Measurements from ENCODE around the gene FAM53B. TPM values are rescaled to one million over a fixed set of nuclear protein-coding genes. Genes with fewer than 3 reads are reported as not detected.
A peak's percentile ranks its signal among the peaks of the same experiment; 100 is the strongest.

Gene FAM53B
- total RNA-seq, 2 experiments from 2014 or later, result 15.1 to 18.0 TPM

DNA sequence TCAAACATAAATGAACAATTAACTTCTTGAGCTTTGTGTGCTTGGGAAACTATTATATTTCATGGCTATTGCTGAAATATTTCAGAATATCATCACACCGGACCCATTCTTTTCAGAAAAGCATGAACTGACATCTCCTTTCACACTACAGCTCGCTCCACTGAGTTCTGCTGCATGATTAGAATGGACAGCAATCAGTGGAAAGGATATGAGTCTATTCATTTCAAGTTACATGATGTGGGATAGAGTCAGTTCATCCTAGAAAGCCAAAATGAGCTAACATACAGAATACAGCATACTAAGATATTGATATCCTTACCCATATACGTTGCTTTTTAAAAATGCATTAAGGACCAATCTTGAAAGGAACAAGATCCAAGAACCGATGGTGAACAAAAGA, 1.1 kb upstream of the FAM53B start:
- Mint-ChIP-seq H3K9me3 (no peaks in the 10 kb centered on the region), H3K4me1 (ENCODE audit: low read depth) (peaks cover 44% of the 10 kb centered on the region), H3K36me3 (ENCODE audit: low read depth) (peaks cover 4% of the 10 kb centered on the region), H3K27me3 (no peaks in the 10 kb centered on the region), H3K27ac (no peak overlapping the region), H3K4me3 (peak overlapping the region; percentile 63)
- DNase-seq (no peak), ATAC-seq (no peak)
- TF ChIP-seq, protein P1, sequence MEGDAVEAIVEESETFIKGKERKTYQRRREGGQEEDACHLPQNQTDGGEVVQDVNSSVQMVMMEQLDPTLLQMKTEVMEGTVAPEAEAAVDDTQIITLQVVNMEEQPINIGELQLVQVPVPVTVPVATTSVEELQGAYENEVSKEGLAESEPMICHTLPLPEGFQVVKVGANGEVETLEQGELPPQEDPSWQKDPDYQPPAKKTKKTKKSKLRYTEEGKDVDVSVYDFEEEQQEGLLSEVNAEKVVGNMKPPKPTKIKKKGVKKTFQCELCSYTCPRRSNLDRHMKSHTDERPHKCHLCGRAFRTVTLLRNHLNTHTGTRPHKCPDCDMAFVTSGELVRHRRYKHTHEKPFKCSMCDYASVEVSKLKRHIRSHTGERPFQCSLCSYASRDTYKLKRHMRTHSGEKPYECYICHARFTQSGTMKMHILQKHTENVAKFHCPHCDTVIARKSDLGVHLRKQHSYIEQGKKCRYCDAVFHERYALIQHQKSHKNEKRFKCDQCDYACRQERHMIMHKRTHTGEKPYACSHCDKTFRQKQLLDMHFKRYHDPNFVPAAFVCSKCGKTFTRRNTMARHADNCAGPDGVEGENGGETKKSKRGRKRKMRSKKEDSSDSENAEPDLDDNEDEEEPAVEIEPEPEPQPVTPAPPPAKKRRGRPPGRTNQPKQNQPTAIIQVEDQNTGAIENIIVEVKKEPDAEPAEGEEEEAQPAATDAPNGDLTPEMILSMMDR (IDR thresholded peaks at IDR 0.05), result no peak
- ChIA-PET CTCF (interaction anchor here (0.6 to 6.9 kb wide), 24 partner anchors 10 to 235 kb away, joined by 3 to 58 read pairs (median 5); partner anchors contain the start of gene ABRAXAS2), POLR2A (interaction anchor here (0.7 to 1.4 kb wide), 4 partner anchors 28 to 171 kb away, joined by 3 to 5 read pairs (median 3); no protein-coding TSS in a partner anchor)
- intact Hi-C loops (cut with micrococcal nuclease), result no loop called here

DNA sequence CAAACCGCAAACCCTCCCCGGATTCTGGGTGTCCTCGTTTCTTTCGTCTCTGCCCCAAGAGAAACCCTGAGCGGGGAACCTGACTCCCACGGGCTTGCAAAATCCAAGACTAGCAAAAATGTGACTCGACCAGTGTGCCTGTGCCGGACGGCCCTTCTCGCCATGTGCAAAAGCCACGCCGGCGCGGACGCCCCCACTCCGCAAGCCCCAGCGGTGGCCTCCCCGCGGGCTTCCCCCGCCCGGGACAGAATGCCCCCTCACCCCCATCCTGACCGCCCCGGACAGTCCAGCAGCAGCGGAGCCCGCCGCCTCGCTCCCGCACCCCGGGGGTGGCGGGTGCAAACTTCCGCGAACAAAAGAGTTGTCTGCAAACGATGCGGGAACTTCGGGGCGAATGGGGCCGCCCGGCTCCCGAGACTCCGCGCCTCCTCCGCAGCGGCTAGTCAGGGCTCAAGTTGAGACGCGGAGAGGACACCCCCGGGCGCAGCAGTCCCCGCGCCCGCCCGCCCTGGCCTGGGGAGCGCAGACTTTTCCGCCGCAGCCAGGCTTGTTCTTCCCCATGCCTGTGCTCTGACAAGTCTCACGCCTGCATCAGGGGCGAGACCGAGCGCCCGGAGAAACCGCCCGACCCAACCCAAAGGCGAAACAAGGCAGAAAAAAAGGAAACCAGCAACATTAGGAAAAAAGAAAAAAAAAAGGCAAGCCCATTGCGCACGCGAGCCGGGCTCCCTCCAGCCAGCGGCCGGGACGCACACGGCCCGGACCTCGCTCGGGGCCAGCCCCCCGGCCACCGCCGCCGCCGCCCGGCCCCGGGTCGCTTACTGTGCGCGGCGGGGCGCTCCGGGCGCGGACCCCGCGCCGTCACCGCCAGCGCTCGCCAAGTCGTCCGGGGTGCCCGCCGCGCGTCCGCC, 732 bp downstream of the FAM53B start:
- H3K4me3 Mint-ChIP-seq, result peak overlapping the region; percentile 87
- H3K36me3 Mint-ChIP-seq (ENCODE audit: low read depth), result peaks cover 3% of the 10 kb centered on the region
- TF ChIP-seq, protein P1 (IDR thresholded peaks at IDR 0.05), result no peak
- ATAC-seq (peak; percentile 18), DNase-seq (peak; percentile 44)
- ChIA-PET POLR2A (interaction anchor here (0.7 to 7.7 kb wide), 6 partner anchors 10 to 116 kb away, joined by 3 to 39 read pairs (median 7); no protein-coding TSS in a partner anchor), CTCF (interaction anchor here (1.0 to 4.9 kb wide), 11 partner anchors 15 to 214 kb away, joined by 3 to 91 read pairs (median 29); no protein-coding TSS in a partner anchor)
- peak overlapping the region; percentile 90 for H3K27ac Mint-ChIP-seq
- peaks cover 54% of the 10 kb centered on the region for H3K4me1 Mint-ChIP-seq (ENCODE audit: low read depth)
- no peaks in the 10 kb centered on the region for H3K9me3 Mint-ChIP-seq
- H3K27me3 Mint-ChIP-seq, result peaks cover 1% of the 10 kb centered on the region
- intact Hi-C loops (cut with micrococcal nuclease), result loop anchor here (5.0 kb wide), 4 partner anchors 56 to 211 kb away; no protein-coding TSS in a partner anchor

DNA sequence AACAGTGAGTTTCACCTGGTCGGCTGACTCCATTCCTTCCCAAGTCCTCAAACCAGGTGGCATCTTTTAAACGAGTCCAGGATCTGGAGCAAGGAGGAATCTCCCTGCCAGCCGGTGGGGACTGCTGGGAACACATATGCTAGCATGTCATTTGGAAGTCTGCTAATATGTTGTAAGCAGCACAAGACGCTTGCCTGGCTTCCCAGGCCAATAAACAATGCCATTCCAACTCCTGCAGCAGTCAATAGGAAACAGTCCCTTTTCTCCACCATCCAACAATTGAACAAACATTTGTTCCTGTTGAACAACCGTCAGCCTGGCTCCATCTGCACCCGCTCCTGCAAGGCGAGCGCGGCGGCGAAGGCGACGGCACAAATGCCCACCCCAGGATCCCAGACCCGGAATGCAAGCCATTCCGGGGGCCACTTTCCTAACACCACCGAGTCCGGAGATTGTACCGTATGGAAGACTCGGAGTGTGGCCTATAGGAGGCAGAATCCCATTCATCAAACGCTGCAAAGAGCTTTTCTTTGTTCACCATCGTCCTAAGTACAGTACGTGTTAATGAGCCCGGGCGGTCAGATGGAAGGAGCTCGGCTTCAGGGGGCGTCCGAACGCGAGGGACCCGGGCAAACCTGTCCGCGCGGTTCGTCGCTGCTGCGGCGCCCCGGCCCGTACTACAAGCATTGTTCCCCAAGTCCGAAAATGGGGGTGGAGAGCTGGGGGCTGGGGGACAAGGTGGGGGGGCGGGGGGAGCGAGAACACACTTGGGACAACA, 1.6 kb downstream of the FAM53B start:
- CTCF ChIA-PET, result interaction anchor here (0.8 to 4.9 kb wide), 30 partner anchors 13 to 213 kb away, joined by 3 to 91 read pairs (median 15); partner anchors contain the start of gene ABRAXAS2
- POLR2A ChIA-PET, result interaction anchor here (0.7 to 7.7 kb wide), 15 partner anchors 9 to 115 kb away, joined by 3 to 39 read pairs (median 5); no protein-coding TSS in a partner anchor
- intact Hi-C loops (cut with micrococcal nuclease), result loop anchor here (5.0 kb wide), 4 partner anchors 55 to 210 kb away; no protein-coding TSS in a partner anchor
- H3K27ac Mint-ChIP-seq, result peak overlapping the region; percentile 79
- H3K36me3 Mint-ChIP-seq (ENCODE audit: low read depth), result no peaks in the 10 kb centered on the region
- H3K27me3 Mint-ChIP-seq, result peaks cover 1% of the 10 kb centered on the region
- peaks cover 59% of the 10 kb centered on the region for H3K4me1 Mint-ChIP-seq (ENCODE audit: low read depth)
- DNase-seq, result no peak
- H3K4me3 Mint-ChIP-seq, result peak overlapping the region; percentile 87
- TF ChIP-seq, protein P1 (IDR thresholded peaks at IDR 0.05), result no peak
- H3K9me3 Mint-ChIP-seq, result no peaks in the 10 kb centered on the region
- ATAC-seq, result no peak

DNA sequence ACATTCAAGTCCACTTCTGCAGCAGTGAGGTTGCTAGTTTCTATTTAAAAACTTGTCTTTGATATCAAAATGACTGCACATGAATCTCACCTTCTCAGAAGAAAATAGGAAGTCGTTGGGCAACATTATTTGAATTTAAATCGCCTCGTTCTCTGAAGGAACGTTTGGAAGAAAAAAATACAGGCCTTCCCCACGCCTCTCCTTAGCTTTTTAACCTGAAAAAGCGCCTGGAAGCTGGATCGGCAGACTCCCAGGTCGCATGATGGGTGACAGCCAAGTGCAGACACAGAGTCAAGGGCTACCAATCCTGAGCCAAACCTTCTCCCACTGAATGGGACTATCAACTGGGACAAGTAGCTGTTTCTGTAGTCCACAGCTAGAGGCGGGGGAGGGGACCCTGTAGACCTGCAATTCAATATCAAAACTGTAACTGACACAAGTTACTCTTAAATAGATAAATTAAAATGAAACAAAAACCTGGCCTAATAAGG, 2.2 kb downstream of the FAM53B start:
- TF ChIP-seq, protein P1 (IDR thresholded peaks at IDR 0.05), result no peak
- no peak for ATAC-seq
- Mint-ChIP-seq H3K27ac (peak overlapping the region; percentile 79), H3K36me3 (ENCODE audit: low read depth) (no peaks in the 10 kb centered on the region), H3K4me3 (peak overlapping the region; percentile 87), H3K9me3 (no peaks in the 10 kb centered on the region), H3K4me1 (ENCODE audit: low read depth) (peaks cover 66% of the 10 kb centered on the region), H3K27me3 (peaks cover 1% of the 10 kb centered on the region)
- ChIA-PET CTCF (interaction anchor here (0.7 to 4.9 kb wide), 51 partner anchors 8 to 240 kb away, joined by 3 to 91 read pairs (median 7); partner anchors contain the start of genes ABRAXAS2 and EEF1AKMT2), POLR2A (interaction anchor here (0.7 to 7.7 kb wide), 22 partner anchors 9 to 201 kb away, joined by 3 to 39 read pairs (median 6); no protein-coding TSS in a partner anchor)
- DNase-seq, result peak; percentile 65
- intact Hi-C loops (cut with micrococcal nuclease), result loop anchor here (5.0 kb wide), 4 partner anchors 55 to 210 kb away; no protein-coding TSS in a partner anchor
